ENCODE measurements around the gene AIFM2.
"Not testable (repeated sequence)": the region's sequence is repeated elsewhere in the genome, so short reads cannot be mapped to it uniquely, and the experiment has no call there.

AIFM2 gene

DNA sequence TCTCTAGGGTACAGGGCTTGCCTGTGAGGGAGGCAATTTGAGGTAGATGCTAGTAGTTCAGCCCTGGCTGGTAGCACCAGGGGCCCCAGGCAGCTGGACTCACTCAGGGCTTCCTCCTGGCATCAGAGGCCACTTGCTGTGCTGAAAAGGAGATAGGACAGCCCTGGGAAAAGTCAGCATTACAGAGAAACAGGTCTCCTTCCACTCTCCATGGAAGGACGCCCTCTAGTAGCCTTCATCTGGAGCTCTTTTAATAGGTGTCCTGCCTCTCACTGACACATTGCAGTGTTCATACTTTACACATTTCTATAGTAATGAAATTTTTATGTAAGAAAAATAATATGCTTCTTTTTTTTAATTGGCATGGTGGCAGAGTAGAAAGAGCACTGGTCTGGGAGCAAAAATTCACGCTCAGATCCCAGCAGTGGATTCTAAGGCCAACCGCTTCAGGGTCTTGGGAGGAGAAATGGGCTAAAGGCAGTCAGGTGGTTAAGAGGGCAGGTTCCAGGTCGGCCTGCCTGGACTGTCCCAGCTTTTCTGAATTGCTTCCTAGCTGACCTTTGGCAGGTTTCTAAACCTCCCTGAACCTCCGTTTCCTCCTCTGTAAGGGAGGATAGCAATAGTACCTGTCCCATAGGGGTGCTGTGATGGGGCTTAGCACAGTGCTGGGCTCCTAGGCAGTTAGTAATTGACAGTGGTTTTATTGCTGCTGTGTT, 35.8 kb downstream of the AIFM2 start:
- no peak for DNase-seq (ENCODE audit: low read depth, low spot score)
- no peak overlapping the region for H3K27ac ChIP-seq

DNA sequence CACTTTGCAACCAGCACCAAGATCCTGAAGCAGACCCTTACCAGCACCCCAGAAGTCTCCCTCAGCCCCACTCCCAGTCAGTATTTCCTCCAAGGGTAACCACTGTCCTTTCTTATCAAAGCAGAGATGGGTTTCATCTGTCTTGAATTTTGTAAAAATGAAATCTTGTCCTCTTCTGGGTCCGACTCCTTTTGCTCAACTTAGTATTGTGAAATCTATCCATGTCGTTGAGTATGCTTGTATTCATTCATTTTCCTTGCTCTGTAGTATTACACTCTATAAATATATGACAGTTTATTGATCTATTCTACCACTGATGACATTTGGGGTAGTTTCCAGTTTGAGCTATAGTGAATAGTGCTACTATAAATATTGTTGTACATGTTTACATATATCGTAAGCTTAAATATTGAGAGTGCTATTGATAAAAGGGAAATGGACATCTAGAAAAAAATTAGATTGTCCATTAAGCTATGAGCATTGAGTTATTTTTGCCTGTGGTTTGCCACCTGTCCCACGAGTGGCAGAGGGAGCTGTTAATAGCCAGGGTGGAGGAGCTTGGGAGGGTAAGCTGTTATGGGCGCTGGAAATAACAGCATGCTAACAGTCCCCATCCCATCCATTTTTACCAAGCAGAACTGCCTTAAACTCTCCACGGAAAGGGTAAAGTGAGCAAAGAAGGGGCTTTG, 36.5 kb downstream of the AIFM2 start:
- DNase-seq (ENCODE audit: low read depth, low spot score) = no peak
- no peak overlapping the region for H3K27ac ChIP-seq

DNA sequence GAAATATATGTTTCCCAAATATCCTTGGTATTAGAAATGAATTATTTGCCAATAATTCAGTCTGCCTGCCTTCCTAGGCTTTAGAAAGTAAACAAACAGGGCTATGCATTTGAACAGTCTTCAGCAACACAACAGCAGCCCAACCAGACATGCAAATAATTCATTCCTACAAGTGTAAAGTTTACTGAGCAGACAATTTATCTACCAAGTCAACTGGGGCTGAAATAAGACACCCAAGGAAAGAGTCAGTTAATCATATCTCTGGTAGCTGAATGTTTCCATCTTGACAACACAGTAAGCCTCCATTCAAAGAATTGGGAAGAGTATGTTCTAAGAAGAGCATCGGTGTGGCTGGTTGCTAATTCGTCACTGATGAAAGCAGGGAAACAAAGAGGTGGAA, 38.4 kb downstream of the AIFM2 start:
- H3K27ac ChIP-seq = no peak overlapping the region
- no peak for DNase-seq (ENCODE audit: low read depth, low spot score)

- H3K27ac ChIP-seq = no peak overlapping the region
- DNase-seq (ENCODE audit: low read depth, low spot score) = no peak
These were observed 39.2 kb downstream of the AIFM2 start for GRCh38 chr10:70093335-70093944.

DNA sequence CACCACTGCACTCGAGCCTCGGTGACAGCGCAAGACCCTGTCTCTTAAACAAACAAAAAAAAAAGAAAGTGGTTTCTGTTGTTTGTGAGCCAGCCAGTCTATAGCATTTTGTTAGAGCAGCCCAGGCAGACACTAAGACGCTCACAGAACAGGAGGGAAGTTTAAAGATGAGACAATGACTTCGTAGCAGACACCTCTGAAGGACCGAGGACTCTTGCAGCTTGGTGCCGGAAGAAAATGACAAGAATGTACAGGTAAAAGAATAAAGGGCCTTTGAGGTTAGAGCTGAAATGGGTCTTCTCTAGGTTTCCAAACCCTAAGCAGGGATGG, 40.3 kb downstream of the AIFM2 start:
- DNase-seq (ENCODE audit: low read depth, low spot score) = no peak

DNA sequence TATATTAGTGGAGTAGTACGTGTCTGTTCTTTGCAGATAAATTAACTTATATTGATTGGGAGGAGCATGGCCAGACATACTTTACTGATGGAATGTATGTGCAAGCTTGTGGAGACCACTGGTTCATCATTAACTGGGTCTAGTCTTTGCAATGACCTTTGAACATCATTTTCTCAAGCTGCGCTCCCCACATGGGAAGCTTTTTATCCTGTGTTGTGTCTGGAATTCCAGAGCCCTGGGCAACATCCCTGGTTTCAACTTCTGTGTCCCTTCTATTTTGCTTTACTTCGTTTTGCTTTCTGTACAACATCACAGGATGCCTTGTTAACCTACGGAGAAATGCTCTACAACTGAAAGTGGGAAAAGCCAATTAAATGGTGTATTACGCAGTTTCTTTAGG, 41.7 kb downstream of the AIFM2 start:
- no peak overlapping the region for H3K27ac ChIP-seq
- DNase-seq (ENCODE audit: low read depth, low spot score) = no peak

More for the DNA sequence above, 40.3 kb downstream of the AIFM2 start:
- no peak overlapping the region for H3K27ac ChIP-seq

GRCh38 chr10:70090013-70090412, 42.6 kb downstream of the AIFM2 start:
- DNase-seq (ENCODE audit: low read depth, low spot score) = no peak
- H3K27ac ChIP-seq = no peak overlapping the region

GRCh38 chr10:70088308-70088698, 44.3 kb downstream of the AIFM2 start:
- DNase-seq (ENCODE audit: low read depth, low spot score) = no peak

DNA sequence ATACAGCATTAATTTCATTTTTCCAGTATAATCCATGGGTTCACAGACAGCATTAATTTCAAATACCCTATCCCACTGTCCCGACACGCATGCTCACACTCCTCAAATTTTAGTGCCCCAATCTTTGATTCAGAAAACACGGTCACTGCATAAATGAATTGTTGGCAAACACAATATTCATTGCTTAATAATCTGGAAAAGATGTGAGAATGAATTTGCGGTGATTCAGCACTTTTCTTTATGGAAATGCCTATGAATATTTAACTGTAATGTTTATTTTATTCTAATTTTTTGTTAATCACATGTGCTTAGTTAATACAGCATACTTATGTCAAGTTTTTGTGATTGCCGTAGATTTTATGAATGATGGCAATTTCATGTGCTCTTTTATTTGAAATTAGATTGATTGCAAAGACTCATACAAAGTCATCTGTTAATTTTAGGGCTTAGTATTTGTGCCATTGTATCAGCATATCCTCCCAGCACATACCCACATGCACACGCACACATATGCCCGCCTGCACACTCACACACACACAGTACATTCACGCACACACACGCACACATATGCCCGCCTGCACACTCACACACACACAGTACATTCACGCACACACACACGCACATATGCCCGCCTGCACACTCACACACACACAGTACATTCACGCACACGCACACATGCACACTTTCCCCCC, 44.9 kb downstream of the AIFM2 start:
- H3K27ac ChIP-seq = no peak overlapping the region
- no peak for DNase-seq (ENCODE audit: low read depth, low spot score)

More at GRCh38 chr10:70088308-70088698, 44.3 kb downstream of the AIFM2 start:
- H3K27ac ChIP-seq = no peak overlapping the region

DNA sequence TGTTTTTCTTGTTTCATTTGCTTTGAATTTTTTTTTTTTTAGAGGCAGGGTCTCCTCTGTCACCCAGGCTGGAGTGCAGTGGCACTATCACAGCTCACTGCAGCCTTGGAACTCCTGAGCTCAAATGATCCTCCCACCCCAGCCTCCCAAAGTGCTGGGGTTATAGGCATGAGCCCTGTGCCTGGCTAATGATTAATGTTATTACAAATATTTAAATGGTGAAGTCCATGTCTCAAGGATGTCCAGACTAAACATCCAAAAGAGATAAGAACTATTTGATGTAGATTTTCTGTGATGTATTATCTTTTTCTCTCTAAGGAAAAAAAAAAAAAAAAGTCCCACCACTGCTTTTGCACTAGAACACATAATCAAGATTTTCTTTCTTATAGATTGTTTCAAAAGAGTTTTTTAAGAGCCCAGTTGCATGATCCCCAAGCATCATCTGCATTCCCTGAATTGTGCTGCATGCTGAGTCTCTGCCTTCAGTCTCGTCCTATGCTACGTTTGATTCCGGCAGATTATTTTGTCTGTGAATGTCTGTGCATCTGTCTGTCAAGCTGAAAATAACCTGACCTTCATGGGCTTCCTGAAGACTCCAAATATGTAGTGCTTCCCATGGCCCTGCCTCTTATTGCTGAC, 46.5 kb downstream of the AIFM2 start:
- H3K27ac ChIP-seq = no peak overlapping the region
- no peak for DNase-seq (ENCODE audit: low read depth, low spot score)

DNA sequence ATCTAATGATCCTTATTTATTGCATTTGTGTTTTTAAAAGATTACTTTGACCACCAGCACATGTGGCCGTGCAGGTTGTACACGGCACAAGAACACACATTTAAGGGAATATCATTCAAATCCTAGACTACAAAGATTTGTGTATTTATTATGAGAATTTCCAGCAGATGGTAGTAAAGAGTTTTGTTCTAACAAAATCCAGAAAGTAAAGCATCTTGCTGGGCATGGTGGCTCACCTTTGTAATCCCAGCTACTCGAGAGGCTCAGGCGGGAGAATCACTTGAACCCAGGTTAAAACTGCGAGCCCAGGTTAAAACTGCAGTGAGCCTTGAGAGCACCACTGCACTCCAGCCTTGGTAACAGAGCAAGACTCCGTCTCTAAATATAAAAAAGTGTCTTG, 48.4 kb downstream of the AIFM2 start:
- no peak for DNase-seq (ENCODE audit: low read depth, low spot score)
- H3K27ac ChIP-seq = no peak overlapping the region

DNA sequence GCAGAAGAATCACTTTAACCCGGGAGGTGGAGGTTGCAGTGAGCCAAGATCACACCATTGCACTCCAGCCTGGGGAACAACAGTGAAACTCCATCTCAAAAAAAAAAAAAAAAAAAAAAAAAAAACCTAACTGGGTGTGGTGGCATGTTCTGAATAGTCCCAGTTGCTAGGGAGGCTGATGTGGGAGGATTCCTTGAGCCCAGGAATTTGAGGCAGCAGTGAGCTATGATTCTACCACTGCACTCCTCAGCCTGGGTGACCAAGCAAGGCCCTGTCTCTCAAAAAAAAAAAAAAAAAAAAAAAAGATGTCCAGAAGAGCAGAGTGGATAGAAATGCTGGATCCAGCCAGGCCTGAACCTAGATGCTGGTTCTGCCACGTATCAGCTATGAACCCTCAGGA, 51.8 kb downstream of the AIFM2 start:
- not testable (repeated sequence) for H3K27ac ChIP-seq; DNase-seq (ENCODE audit: low read depth, low spot score)

- DNase-seq (ENCODE audit: low read depth, low spot score) = no peak
- H3K27ac ChIP-seq = no peak overlapping the region
These were observed 53.7 kb downstream of the AIFM2 start for GRCh38 chr10:70078937-70079336.

- DNase-seq (ENCODE audit: low read depth, low spot score) = no peak
- no peak overlapping the region for H3K27ac ChIP-seq
These were observed 54.3 kb downstream of the AIFM2 start for GRCh38 chr10:70078329-70078728.

- no peak overlapping the region for H3K27ac ChIP-seq
- DNase-seq (ENCODE audit: low read depth, low spot score) = no peak
These were observed 57.7 kb downstream of the AIFM2 start for GRCh38 chr10:70074971-70075370.

DNA sequence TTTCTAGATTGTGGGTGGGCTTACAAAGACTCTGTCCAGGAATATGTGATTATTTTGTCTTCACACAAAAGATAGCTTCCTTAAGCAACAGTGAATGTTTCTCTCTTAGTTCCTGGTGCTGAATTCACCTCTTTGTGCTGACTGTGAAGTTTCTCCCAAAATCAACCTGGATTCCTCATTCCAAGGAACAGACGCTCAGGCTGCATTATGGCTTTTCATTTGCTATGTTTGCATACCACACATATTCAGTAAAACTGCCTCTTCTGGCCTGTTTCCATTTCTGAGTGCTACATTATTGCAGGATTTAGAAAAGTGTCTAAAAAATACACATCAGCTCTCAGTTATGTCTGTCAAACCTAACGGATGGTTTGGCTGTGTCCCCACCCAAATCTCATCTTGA, 58.5 kb downstream of the AIFM2 start:
- H3K27ac ChIP-seq = no peak overlapping the region
- DNase-seq (ENCODE audit: low read depth, low spot score) = no peak

GRCh38 chr10:70070834-70071233, 61.8 kb downstream of the AIFM2 start:
- no peak for DNase-seq (ENCODE audit: low read depth, low spot score)
- H3K27ac ChIP-seq = no peak overlapping the region

DNA sequence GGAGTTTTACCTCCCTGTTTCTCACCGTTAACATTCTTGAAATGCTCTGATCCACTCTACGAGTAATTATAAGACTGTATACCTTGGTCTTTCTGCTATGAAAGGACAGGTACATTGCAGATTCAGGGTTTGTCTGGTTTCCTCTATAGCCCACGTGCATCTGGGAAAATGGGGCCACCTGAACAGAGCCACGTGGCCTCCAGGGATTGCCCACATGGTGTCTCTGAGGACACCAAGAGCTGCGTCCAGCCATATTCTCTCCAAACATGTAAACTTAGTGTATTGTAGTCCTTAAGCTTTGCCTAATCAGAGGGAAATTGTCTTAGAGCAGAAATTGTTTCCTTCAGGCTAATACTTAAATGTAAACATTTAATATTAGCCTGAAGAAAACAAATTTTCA, 63.3 kb downstream of the AIFM2 start:
- H3K27ac ChIP-seq = no peak overlapping the region
- no peak for DNase-seq (ENCODE audit: low read depth, low spot score)

DNA sequence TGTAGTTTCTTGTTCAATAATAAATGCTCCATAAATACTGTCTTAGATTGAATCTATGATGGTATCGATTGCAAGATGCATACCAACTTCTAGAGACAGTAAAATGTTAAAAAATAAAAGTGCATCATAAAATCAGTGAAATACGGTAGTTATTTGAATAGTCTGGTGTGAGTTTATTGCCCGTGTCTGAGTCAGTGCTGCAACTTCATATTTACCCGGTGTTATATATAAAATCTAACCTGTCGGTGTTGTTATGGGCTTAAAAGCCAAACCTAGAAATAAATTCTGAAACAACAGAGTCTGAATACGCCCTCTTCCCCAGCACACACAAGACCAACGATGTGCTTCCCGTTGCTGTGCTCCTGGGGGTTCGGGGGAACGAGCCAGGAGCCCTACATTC, 63.7 kb downstream of the AIFM2 start:
- H3K27ac ChIP-seq = no peak overlapping the region
- no peak for DNase-seq (ENCODE audit: low read depth, low spot score)

GRCh38 chr10:70067586-70067985, 65.0 kb downstream of the AIFM2 start:
- no peak for DNase-seq (ENCODE audit: low read depth, low spot score)
- no peak overlapping the region for H3K27ac ChIP-seq

DNA sequence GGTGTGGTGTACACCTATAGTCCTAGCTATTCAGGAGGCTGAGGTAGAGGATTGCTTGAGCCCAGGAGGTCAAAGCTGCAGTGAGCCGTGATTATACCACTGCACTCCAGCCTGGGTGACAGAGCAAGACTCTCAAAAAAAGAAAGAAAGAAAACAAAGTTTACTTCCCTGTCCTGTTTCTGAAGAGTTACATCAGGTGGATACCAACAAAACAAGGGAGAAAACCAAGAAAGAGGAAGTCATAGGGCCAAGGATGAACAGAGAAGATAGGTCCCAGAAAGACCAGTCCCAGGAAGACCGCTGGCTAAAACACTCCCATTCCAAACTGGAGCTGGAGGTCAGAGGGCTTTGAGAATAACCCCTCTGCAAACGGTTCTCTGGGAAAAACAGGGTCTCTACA, 66.4 kb downstream of the AIFM2 start:
- no peak overlapping the region for H3K27ac ChIP-seq
- DNase-seq (ENCODE audit: low read depth, low spot score) = no peak
